Peyer's patch (tissue), 4 donors: Measurements from ENCODE around the gene CENPO.

Experiments
- POLR2A ChIP-seq, 2 donors: fragments of 450-650 bp; IDR thresholded peaks; one replicate each; pipeline ENCODE4 v1.5.1; 2017; ENCODE audit warnings: antibody characterized with exemption in 2 of 2, mild to moderate bottlenecking in 2 of 2, moderate library complexity in 2 of 2
- TF ChIP-seq, protein P1 (sequence below), 6 experiments: fragments of 450-650 bp in 4 of 6; fragments of 200-600 bp in 2 of 6; sonication (generic) in 1 of 6; IDR thresholded peaks; one replicate each; pipeline ENCODE4 v1.5.1; 2017 to 2019; ENCODE audit warnings: antibody characterized with exemption in 6 of 6, mild to moderate bottlenecking in 3 of 6, moderate library complexity in 1 of 6

DNA sequence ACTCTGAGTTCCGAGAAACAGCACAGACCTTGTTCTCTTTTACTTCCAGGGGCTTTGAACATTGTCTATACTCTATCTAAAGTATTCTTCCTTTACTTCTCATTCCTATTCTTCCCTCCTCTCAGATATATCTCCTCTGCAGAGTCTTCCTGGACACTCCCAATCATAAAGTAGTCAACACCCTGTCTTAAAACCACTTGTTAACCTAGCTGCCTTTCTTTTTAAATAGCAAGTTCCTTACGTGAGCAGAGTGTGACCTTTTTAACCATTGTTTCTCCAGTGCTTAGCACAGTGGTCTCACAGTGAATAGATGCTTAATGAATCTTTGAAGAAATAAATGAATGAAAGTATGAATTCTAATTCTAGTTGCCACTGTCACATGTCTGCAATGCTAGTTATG lies 47.4 kb upstream of the CENPO start:
- TF ChIP-seq, protein P1, sequence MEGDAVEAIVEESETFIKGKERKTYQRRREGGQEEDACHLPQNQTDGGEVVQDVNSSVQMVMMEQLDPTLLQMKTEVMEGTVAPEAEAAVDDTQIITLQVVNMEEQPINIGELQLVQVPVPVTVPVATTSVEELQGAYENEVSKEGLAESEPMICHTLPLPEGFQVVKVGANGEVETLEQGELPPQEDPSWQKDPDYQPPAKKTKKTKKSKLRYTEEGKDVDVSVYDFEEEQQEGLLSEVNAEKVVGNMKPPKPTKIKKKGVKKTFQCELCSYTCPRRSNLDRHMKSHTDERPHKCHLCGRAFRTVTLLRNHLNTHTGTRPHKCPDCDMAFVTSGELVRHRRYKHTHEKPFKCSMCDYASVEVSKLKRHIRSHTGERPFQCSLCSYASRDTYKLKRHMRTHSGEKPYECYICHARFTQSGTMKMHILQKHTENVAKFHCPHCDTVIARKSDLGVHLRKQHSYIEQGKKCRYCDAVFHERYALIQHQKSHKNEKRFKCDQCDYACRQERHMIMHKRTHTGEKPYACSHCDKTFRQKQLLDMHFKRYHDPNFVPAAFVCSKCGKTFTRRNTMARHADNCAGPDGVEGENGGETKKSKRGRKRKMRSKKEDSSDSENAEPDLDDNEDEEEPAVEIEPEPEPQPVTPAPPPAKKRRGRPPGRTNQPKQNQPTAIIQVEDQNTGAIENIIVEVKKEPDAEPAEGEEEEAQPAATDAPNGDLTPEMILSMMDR (IDR thresholded peaks at IDR 0.05), result no peak
- no peak for TF ChIP-seq POLR2A (IDR thresholded peaks at IDR 0.05)
